ENCODE data around the gene MLLT3. TPM values are rescaled to one million over a fixed set of nuclear protein-coding genes. Genes with fewer than 3 reads are reported as not detected.

Gene MLLT3
- polyA plus RNA-seq, 1 experiment = 32.5 TPM

GRCh38 chr9:20480249-20480648, 142.1 kb downstream of the MLLT3 start:
- H3K4me3 ChIP-seq (ENCODE audit: low read depth, low read length) = no peak overlapping the region
- H3K27ac ChIP-seq (ENCODE audit: low read depth, low read length) = no peak overlapping the region
- ChIA-PET POLR2A (no interaction called here), CTCF (interaction anchor here (2.4 kb wide), 1 partner anchor 144 kb away, joined by 6 read pairs; no protein-coding TSS in a partner anchor)
- H3K27me3 ChIP-seq (ENCODE audit: control insufficient read depth, insufficient read depth, low read length) = no peaks in the 10 kb centered on the region
- no peak for TF ChIP-seq CTCF (IDR thresholded peaks at IDR 0.05; ENCODE audit: low read depth, low read length)
- DNase-seq (ENCODE audit: low read depth, low spot score) = no peak
- no peaks in the 10 kb centered on the region for H3K9me3 ChIP-seq (ENCODE audit: control insufficient read depth, insufficient read depth, low read length)

GRCh38 chr9:20479419-20480155, 142.7 kb downstream of the MLLT3 start:
- H3K9me3 ChIP-seq (ENCODE audit: control insufficient read depth, insufficient read depth, low read length) = no peaks in the 10 kb centered on the region
- H3K4me3 ChIP-seq (ENCODE audit: low read depth, low read length) = no peak overlapping the region
- POLR2A ChIA-PET = no interaction called here
- DNase-seq (ENCODE audit: low read depth, low spot score) = no peak
- no peak for TF ChIP-seq CTCF (IDR thresholded peaks at IDR 0.05; ENCODE audit: low read depth, low read length)
- CTCF ChIA-PET = no interaction called here
- H3K27ac ChIP-seq (ENCODE audit: low read depth, low read length) = no peak overlapping the region
- no peaks in the 10 kb centered on the region for H3K27me3 ChIP-seq (ENCODE audit: control insufficient read depth, insufficient read depth, low read length)

GRCh38 chr9:20478786-20479185, 143.5 kb downstream of the MLLT3 start:
- DNase-seq (ENCODE audit: low read depth, low spot score) = no peak
- ChIA-PET POLR2A (no interaction called here), CTCF (no interaction called here)
- Histone ChIP-seq H3K9me3 (ENCODE audit: control insufficient read depth, insufficient read depth, low read length) (no peaks in the 10 kb centered on the region), H3K27me3 (ENCODE audit: control insufficient read depth, insufficient read depth, low read length) (no peaks in the 10 kb centered on the region), H3K4me3 (ENCODE audit: low read depth, low read length) (no peak overlapping the region), H3K27ac (ENCODE audit: low read depth, low read length) (no peak overlapping the region)
- no peak for TF ChIP-seq CTCF (IDR thresholded peaks at IDR 0.05; ENCODE audit: low read depth, low read length)

- DNase-seq (ENCODE audit: low read depth, low spot score) = no peak
- CTCF ChIA-PET = no interaction called here
- POLR2A ChIA-PET = no interaction called here
Observed at GRCh38 chr9:20477940-20478620, 144.2 kb downstream of the MLLT3 start.

More at GRCh38 chr9:20477940-20478620, 144.2 kb downstream of the MLLT3 start:
- Histone ChIP-seq H3K9me3 (ENCODE audit: control insufficient read depth, insufficient read depth, low read length) (no peaks in the 10 kb centered on the region), H3K27ac (ENCODE audit: low read depth, low read length) (no peak overlapping the region), H3K4me3 (ENCODE audit: low read depth, low read length) (no peak overlapping the region), H3K27me3 (ENCODE audit: control insufficient read depth, insufficient read depth, low read length) (no peaks in the 10 kb centered on the region)
- no peak for TF ChIP-seq CTCF (IDR thresholded peaks at IDR 0.05; ENCODE audit: low read depth, low read length)

Data from AG04450 (cell line).